ENCODE data around the gene KIF6. TPM values are rescaled to one million over a fixed set of nuclear protein-coding genes. Genes with fewer than 3 reads are reported as not detected.

KIF6 gene
- total RNA-seq, 1 experiment from 2014 or later = 0.80 TPM

GRCh38 chr6:39546731-39547130 lies 178.5 kb downstream of the KIF6 start:
- DNase-seq = no peak
- Histone ChIP-seq H3K4me3 (ENCODE audit: insufficient read depth, low read depth, low read length) (no peak overlapping the region), H3K27me3 (ENCODE audit: control insufficient read depth, insufficient read depth, low read length) (no peaks in the 10 kb centered on the region), H3K36me3 (replicated peaks; ENCODE audit: control insufficient read depth, insufficient read depth, low read length) (no peaks in the 10 kb centered on the region)

GRCh38 chr6:39543950-39544349 lies 181.3 kb downstream of the KIF6 start:
- no peaks in the 10 kb centered on the region for H3K27me3 ChIP-seq (ENCODE audit: control insufficient read depth, insufficient read depth, low read length)
- H3K4me3 ChIP-seq (ENCODE audit: insufficient read depth, low read depth, low read length) = no peak overlapping the region
- no peak for DNase-seq

DNA sequence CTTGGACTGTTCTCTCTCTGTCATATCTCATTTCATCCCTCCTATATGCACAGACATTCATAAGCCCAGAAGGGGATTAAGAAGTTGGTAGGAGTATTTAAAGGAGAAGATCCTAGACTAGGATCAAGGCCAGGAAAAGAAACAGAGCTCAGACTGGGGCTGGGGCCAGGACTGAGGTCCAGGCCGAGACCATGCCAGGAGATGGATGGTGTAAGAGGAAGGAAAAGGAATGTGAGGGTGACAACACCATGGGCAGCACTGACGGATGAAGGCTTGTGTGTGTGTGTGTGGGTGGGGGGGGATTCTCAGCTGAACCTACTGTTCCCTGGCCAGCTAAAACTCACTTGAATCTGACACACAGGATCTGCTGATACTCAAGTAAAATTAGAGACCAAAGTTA lies 182.1 kb downstream of the KIF6 start:
- no peak for DNase-seq
- H3K4me3 ChIP-seq (ENCODE audit: insufficient read depth, low read depth, low read length) = no peak overlapping the region
- H3K36me3 ChIP-seq (replicated peaks; ENCODE audit: control insufficient read depth, insufficient read depth, low read length) = no peaks in the 10 kb centered on the region
- no peaks in the 10 kb centered on the region for H3K27me3 ChIP-seq (ENCODE audit: control insufficient read depth, insufficient read depth, low read length)

More at GRCh38 chr6:39543950-39544349, 181.3 kb downstream of the KIF6 start:
- H3K36me3 ChIP-seq (replicated peaks; ENCODE audit: control insufficient read depth, insufficient read depth, low read length) = no peaks in the 10 kb centered on the region

DNA sequence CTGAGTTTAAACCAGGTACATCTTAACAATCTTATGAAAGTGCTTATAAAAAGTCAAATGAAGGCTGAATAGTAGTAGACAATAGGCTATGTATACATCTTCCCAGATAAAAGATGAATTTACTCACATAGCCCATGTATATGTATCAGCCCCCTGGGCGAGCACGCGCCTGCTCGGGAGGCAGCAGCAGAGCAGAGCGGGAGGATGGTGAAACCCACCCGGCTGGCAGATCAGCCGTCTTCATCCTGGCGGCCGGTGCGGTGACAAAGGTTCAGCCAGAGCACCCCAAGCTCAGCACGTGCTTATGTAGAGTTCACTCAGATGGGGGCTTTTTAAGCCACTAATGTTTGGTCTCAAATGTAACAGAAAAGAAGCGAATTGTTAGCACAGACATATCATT lies 184.8 kb downstream of the KIF6 start:
- no peaks in the 10 kb centered on the region for H3K36me3 ChIP-seq (replicated peaks; ENCODE audit: control insufficient read depth, insufficient read depth, low read length)
- H3K4me3 ChIP-seq (ENCODE audit: insufficient read depth, low read depth, low read length) = no peak overlapping the region
- H3K27me3 ChIP-seq (ENCODE audit: control insufficient read depth, insufficient read depth, low read length) = no peaks in the 10 kb centered on the region
- DNase-seq = no peak

- Histone ChIP-seq H3K27me3 (ENCODE audit: control insufficient read depth, insufficient read depth, low read length) (no peaks in the 10 kb centered on the region), H3K4me3 (ENCODE audit: insufficient read depth, low read depth, low read length) (no peak overlapping the region), H3K36me3 (replicated peaks; ENCODE audit: control insufficient read depth, insufficient read depth, low read length) (no peaks in the 10 kb centered on the region)
- no peak for DNase-seq
These were observed 194.9 kb downstream of the KIF6 start for GRCh38 chr6:39530201-39530759.

DNA sequence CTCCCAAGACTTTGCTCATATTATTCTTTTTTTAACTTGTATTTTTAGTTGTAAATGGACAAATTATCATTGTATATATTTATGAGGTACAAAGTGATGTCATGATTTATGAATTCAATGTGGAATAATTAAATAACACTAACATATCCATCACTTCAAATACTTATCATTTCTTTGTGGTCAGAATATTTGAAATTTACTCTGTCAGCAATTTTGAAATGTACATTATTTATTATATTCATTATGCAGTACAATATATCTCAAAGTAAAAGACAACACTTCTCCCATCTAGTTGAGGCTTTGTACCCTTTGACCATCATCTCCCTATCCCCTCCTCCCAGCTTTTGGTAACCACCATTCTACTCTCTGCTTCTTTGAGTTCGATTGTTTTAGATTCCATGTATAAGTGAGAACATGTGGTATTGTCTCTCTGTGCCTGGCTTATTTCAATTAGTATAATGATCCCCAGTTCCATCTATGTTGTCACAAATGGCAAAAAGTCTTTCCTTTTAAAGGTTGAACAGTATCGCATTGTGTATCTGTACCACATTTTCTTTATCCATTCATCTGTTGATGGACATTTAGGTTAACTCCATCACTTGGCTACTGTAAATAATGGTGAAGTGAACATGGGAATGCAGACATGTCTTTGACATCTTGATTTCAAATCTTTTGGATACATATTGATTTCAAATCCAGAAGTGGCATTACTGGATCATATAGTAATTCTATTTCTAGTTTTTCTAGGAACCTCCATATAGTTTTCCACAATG lies 197.2 kb downstream of the KIF6 start:
- DNase-seq = no peak
- Histone ChIP-seq H3K27me3 (ENCODE audit: control insufficient read depth, insufficient read depth, low read length) (no peaks in the 10 kb centered on the region), H3K36me3 (replicated peaks; ENCODE audit: control insufficient read depth, insufficient read depth, low read length) (no peaks in the 10 kb centered on the region), H3K4me3 (ENCODE audit: insufficient read depth, low read depth, low read length) (no peak overlapping the region)

- Histone ChIP-seq H3K27me3 (ENCODE audit: control insufficient read depth, insufficient read depth, low read length) (no peaks in the 10 kb centered on the region), H3K4me3 (ENCODE audit: insufficient read depth, low read depth, low read length) (no peak overlapping the region), H3K36me3 (replicated peaks; ENCODE audit: control insufficient read depth, insufficient read depth, low read length) (no peaks in the 10 kb centered on the region)
- DNase-seq = no peak
These were observed 201.2 kb downstream of the KIF6 start for GRCh38 chr6:39524007-39524406.

GRCh38 chr6:39521958-39522357 lies 203.2 kb downstream of the KIF6 start:
- H3K36me3 ChIP-seq (replicated peaks; ENCODE audit: control insufficient read depth, insufficient read depth, low read length) = no peaks in the 10 kb centered on the region
- H3K27me3 ChIP-seq (ENCODE audit: control insufficient read depth, insufficient read depth, low read length) = no peaks in the 10 kb centered on the region
- no peak for DNase-seq
- H3K4me3 ChIP-seq (ENCODE audit: insufficient read depth, low read depth, low read length) = no peak overlapping the region

- DNase-seq = no peak
- no peak overlapping the region for H3K4me3 ChIP-seq (ENCODE audit: insufficient read depth, low read depth, low read length)
- H3K27me3 ChIP-seq (ENCODE audit: control insufficient read depth, insufficient read depth, low read length) = no peaks in the 10 kb centered on the region
- no peaks in the 10 kb centered on the region for H3K36me3 ChIP-seq (replicated peaks; ENCODE audit: control insufficient read depth, insufficient read depth, low read length)
These were observed 204.3 kb downstream of the KIF6 start for GRCh38 chr6:39520916-39521315.

DNA sequence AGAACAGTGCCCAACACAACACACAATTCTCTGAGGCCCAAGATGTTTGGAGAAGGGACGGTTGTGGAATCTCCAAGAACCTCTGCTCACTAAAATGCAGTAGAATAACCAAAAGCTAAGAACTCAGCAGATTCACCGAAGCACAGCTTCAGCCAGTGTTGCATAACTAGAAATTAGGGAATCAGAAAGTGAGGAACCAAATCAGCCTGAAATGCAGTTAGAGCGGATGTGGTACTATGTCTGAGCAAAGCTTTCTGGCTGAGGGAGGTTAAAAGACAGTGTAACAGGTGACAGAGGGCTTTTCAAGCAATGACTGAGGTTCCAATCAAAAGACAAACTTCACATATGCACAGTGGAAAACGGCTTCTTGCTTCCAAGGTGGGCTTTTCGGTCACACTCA lies 204.8 kb downstream of the KIF6 start:
- Histone ChIP-seq H3K36me3 (replicated peaks; ENCODE audit: control insufficient read depth, insufficient read depth, low read length) (no peaks in the 10 kb centered on the region), H3K27me3 (ENCODE audit: control insufficient read depth, insufficient read depth, low read length) (no peaks in the 10 kb centered on the region), H3K4me3 (ENCODE audit: insufficient read depth, low read depth, low read length) (no peak overlapping the region)
- DNase-seq = no peak

GRCh38 chr6:39518221-39518620 lies 207.0 kb downstream of the KIF6 start:
- H3K4me3 ChIP-seq (ENCODE audit: insufficient read depth, low read depth, low read length) = no peak overlapping the region
- H3K36me3 ChIP-seq (replicated peaks; ENCODE audit: control insufficient read depth, insufficient read depth, low read length) = no peaks in the 10 kb centered on the region
- no peaks in the 10 kb centered on the region for H3K27me3 ChIP-seq (ENCODE audit: control insufficient read depth, insufficient read depth, low read length)
- DNase-seq = no peak

DNA sequence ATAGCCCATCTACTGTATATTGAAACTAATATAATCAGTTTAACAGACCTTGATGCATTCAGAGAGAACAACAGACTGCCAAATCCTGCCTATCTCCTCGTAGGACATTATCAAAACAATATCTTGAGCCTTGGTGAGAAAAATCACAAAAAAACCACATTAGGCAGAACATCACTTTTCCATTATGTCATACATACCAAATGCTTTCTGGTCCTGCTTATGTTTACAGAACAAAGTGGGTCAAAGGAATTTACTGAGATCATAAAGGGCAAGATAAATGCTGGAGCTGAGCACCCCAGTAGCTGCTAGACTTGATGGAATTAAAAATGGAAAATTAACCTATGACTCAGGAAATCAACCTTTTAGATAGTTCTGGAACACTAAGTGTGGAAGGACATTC lies 207.5 kb downstream of the KIF6 start:
- no peaks in the 10 kb centered on the region for H3K36me3 ChIP-seq (replicated peaks; ENCODE audit: control insufficient read depth, insufficient read depth, low read length)
- H3K4me3 ChIP-seq (ENCODE audit: insufficient read depth, low read depth, low read length) = no peak overlapping the region
- no peak for DNase-seq
- H3K27me3 ChIP-seq (ENCODE audit: control insufficient read depth, insufficient read depth, low read length) = no peaks in the 10 kb centered on the region

DNA sequence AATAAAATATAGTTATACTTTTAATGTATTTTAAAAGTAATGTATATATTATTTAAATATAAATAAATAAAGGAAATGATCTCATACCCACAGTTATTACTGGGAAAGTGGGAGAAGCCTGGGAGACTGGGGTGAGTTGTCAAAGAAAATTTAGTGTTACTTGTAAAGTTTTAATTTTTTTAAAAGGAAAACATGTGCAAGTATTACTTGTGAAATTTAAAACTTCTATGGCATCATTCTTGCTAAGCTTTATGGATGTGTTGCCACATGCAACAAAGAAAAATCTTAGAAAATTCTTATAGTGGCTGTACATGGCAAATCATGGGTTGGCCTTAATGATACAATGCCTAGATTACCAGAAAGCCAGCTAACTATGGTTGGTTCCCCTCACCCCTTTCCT lies 208.7 kb downstream of the KIF6 start:
- DNase-seq = no peak
- Histone ChIP-seq H3K36me3 (replicated peaks; ENCODE audit: control insufficient read depth, insufficient read depth, low read length) (no peaks in the 10 kb centered on the region), H3K4me3 (ENCODE audit: insufficient read depth, low read depth, low read length) (no peak overlapping the region), H3K27me3 (ENCODE audit: control insufficient read depth, insufficient read depth, low read length) (no peaks in the 10 kb centered on the region)

- Histone ChIP-seq H3K4me3 (ENCODE audit: insufficient read depth, low read depth, low read length) (no peak overlapping the region), H3K36me3 (replicated peaks; ENCODE audit: control insufficient read depth, insufficient read depth, low read length) (no peaks in the 10 kb centered on the region), H3K27me3 (ENCODE audit: control insufficient read depth, insufficient read depth, low read length) (no peaks in the 10 kb centered on the region)
- DNase-seq = no peak
These were observed 209.7 kb downstream of the KIF6 start for GRCh38 chr6:39515471-39515870.

DNA sequence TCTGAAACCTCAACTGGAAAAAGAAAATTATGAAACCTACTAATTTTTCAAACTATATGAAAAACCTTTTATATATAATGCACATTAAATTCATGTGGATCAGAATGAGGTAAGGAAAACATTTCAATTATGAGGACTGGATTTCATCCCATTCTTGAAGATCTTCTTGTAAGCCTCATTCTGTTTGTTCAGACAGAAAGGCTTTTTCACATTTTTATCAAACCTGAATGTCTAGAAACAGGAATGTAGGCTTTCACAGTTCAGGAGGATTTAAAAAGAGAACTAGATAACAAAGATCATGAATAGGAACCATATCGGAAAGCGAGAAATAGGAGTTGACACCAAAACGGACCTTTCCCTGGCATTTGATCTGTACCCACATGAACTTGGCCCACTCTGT lies 210.2 kb downstream of the KIF6 start:
- Histone ChIP-seq H3K27me3 (ENCODE audit: control insufficient read depth, insufficient read depth, low read length) (no peaks in the 10 kb centered on the region), H3K4me3 (ENCODE audit: insufficient read depth, low read depth, low read length) (no peak overlapping the region), H3K36me3 (replicated peaks; ENCODE audit: control insufficient read depth, insufficient read depth, low read length) (no peaks in the 10 kb centered on the region)
- no peak for DNase-seq
